Measurements from ENCODE around the gene KRT8.

The KRT8 gene

DNA sequence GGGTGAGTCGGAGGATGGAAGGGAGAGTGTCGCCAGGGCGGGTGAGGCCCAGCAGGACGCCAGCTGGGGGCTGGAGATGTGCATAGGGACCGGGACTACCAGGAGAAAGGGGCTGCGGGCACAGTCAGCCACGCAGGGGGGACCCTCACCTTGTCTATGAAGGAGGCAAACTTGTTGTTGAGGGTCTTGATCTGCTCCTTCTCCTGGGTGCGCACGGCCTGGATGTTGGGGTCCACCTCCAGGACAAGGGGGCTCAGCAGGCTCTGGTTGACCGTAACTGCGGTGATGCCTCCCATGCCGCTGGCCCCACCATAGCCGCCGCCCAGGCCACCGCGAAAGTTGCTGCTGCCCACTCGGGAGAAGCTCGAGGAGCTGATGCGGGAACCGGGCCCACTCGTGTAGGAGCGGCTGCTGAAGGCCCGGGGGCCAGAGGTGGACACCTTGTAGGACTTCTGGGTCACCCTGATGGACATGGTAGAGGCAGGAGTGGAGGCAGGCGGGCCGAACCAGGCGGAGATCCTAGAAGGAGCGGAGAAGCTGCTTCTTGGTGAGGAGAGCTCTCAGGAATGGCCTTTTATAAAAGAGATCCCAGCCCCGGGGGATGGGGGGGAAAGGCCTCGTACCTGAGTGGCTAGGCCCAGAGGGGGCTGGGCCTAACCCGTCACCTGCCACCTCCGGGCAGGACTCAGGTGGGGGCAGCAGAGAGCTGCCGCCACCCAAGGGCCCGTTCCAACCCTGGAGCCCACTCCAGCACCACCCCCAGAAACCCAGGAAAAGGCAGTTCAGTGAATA lies at the start of gene KRT8:
TSS of gene KRT8 (minus strand) at position 568 of the 792 bp plus-strand sequence. CDS start at position 473, 95 bp downstream.
- H3K4me3 ChIP-seq (ENCODE audit: low read depth, low read length): peak within 1 kb of the TSS; percentile 64
- peak; percentile 35 for DNase-seq (ENCODE audit: low read depth)
- TF ChIP-seq, protein P1, sequence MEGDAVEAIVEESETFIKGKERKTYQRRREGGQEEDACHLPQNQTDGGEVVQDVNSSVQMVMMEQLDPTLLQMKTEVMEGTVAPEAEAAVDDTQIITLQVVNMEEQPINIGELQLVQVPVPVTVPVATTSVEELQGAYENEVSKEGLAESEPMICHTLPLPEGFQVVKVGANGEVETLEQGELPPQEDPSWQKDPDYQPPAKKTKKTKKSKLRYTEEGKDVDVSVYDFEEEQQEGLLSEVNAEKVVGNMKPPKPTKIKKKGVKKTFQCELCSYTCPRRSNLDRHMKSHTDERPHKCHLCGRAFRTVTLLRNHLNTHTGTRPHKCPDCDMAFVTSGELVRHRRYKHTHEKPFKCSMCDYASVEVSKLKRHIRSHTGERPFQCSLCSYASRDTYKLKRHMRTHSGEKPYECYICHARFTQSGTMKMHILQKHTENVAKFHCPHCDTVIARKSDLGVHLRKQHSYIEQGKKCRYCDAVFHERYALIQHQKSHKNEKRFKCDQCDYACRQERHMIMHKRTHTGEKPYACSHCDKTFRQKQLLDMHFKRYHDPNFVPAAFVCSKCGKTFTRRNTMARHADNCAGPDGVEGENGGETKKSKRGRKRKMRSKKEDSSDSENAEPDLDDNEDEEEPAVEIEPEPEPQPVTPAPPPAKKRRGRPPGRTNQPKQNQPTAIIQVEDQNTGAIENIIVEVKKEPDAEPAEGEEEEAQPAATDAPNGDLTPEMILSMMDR (conservative IDR thresholded peaks at IDR 0.05; ENCODE audit: low read depth, low read length): peak; percentile 27

DNA sequence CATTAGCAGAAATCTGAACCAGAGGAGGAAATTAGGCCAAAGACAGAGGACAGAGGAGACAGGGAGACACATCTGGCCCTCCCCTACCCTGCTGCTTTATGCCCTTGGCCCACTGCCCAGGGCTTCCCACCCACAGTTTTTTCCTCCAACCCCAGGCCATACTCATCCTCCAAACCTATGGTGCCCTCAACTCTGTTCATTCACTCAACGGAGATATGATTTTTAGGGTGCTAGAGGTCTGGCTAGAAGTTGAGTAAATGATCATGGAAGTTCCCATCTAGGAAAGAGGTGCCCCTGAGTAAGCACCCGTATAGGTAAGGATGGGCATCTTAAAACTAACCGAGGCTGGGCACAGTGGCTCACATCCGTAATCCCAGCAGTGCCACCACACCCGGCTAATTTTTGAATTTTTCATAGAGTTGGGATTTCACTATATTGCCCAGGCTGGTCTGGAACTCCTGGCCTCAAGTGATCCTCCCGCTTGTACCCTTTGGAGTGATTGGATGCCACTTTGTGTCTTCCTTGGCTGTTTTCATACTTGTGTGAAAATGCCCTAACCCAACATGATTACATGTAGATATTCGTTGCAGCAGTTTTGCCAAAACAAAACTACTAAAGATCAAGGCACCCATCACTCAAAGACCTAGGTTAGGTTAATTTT lies 48.4 kb upstream of the KRT8 start:
- TF ChIP-seq, protein P1 (conservative IDR thresholded peaks at IDR 0.05; ENCODE audit: low read depth, low read length): no peak
- no peak overlapping the region for H3K4me3 ChIP-seq (ENCODE audit: low read depth, low read length)
- DNase-seq (ENCODE audit: low read depth): no peak

DNA sequence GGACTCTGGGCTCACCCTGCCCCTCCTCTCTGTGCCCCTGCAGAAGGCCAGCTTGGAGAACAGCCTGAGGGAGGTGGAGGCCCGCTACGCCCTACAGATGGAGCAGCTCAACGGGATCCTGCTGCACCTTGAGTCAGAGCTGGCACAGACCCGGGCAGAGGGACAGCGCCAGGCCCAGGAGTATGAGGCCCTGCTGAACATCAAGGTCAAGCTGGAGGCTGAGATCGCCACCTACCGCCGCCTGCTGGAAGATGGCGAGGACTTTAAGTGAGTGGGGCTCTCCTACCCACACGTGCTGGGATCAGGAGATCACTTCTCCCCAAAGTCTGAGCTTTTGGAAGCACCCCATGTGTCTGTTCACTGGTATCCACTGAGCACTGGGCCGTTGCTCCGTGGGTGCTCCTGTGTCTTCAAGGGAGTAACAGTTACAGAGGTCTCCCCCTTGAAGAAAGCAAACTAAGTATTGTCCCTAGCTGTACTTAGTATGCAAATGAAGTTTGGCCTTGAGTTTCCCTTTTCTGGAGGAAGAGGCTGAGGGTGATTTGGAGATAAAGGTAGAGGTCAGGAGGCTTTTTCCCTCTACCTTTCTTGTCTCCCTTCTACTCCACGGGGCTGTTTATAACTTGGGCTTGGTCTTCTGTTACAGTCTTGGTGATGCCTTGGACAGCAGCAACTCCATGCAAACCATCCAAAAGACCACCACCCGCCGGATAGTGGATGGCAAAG lies 47.4 kb upstream of the KRT8 start:
- TF ChIP-seq, protein P1 (conservative IDR thresholded peaks at IDR 0.05; ENCODE audit: low read depth, low read length): peak; percentile 21
- H3K4me3 ChIP-seq (ENCODE audit: low read depth, low read length): no peak overlapping the region
- DNase-seq (ENCODE audit: low read depth): no peak

DNA sequence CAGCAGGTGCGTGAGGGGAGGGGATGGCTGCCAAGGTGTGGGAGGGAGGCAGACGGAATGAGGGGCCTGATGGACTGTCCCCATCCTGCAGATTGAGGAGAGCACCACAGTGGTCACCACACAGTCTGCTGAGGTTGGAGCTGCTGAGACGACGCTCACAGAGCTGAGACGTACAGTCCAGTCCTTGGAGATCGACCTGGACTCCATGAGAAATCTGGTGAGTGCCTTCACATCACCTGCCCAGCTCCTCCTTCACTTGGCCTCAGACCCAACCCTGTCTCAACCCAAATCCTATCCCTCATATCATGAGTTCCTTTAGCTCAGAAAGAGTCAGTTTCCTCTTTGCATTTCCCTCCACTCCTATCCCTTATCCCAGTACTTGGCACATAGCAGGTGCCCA lies 46.8 kb upstream of the KRT8 start:
- TF ChIP-seq, protein P1 (conservative IDR thresholded peaks at IDR 0.05; ENCODE audit: low read depth, low read length): no peak
- H3K4me3 ChIP-seq (ENCODE audit: low read depth, low read length): no peak overlapping the region

DNA sequence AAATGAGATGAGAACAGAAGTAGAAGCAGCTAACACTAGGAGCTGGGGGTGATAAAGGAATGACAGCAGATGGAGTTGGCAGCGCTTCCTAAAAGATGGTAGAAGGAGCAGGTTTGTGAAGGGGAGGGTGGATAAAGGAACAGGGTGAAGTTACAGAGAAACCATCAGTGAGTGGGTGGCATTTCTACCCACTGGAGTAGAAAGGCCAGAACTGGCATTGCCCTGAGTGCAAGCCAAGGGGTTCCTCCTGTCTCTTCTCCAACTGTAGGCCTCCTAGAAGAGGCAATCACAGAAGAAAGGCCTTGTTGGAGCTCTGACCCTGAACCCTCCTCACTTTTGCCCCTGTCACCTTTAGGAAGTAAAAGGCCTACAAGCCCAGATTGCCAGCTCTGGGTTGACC lies 46.2 kb upstream of the KRT8 start:
- H3K4me3 ChIP-seq (ENCODE audit: low read depth, low read length): peak overlapping the region; percentile 89
- TF ChIP-seq, protein P1 (conservative IDR thresholded peaks at IDR 0.05; ENCODE audit: low read depth, low read length): no peak
- no peak for DNase-seq (ENCODE audit: low read depth)

More for the DNA sequence above, 46.8 kb upstream of the KRT8 start:
- no peak for DNase-seq (ENCODE audit: low read depth)

DNA sequence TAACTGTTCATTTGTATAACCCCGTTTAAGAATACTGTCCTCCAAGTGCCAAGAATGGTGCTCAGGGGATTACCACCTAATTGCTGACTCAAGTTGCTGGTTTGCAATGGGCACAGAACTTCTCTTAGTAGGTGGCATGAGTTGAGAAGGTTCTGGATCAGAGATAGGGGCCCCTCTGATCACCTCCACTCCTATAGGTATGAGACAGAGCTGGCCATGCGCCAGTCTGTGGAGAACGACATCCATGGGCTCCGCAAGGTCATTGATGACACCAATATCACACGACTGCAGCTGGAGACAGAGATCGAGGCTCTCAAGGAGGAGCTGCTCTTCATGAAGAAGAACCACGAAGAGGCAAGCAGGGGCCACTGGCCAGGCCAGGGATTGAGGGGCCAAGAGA lies 45.7 kb upstream of the KRT8 start:
- H3K4me3 ChIP-seq (ENCODE audit: low read depth, low read length): peak overlapping the region; percentile 89
- TF ChIP-seq, protein P1 (conservative IDR thresholded peaks at IDR 0.05; ENCODE audit: low read depth, low read length): no peak
- DNase-seq (ENCODE audit: low read depth): no peak
